ENCODE results near the gene DNMBP. TPM values are rescaled to one million over a fixed set of nuclear protein-coding genes. Genes with fewer than 3 reads are reported as not detected.

DNMBP gene
- 1 to 10 TPM; 4.4 to 5.8 (median 4.6) TPM for total RNA-seq
- total RNA-seq (2013): 3.7 TPM
- total RNA-seq: 3.4 to 28.4 (median 10.0) reads per million in 29 experiments

- Mint-ChIP-seq H3K27ac (peak within 1 kb of the TSS; percentile 55 to 79), H3K4me1 (peaks cover 35 to 58% (median 42%) of the 10 kb centered on the region in 3 donors), H3K9me3 (no peaks in the 10 kb centered on the region), H3K36me3 (no peaks in the 10 kb centered on the region), H3K27me3 (no peaks in the 10 kb centered on the region), H3K4me3 (peak within 1 kb of the TSS; percentile 86 to 88 (median 86))
- DNase-seq (peak; percentile 55 to 90 (median 76)), ATAC-seq (replicated peaks in 1 of 4) (peak; percentile 96 to 97 (median 96))
- peak within 1 kb of the TSS; percentile 40 for H3K27ac ChIP-seq (ENCODE audit: low read length)
- H3K4me3 ChIP-seq (ENCODE audit: control insufficient read depth in 1 of 2, extremely low read depth in 1 of 2, low read length in 1 of 2): peak within 1 kb of the TSS; percentile 70 to 94
- no peaks in the 10 kb centered on the region for H3K27me3 ChIP-seq (replicated peaks in 1 of 2; ENCODE audit: control insufficient read depth in 2 of 2, extremely low read depth in 1 of 2, insufficient read depth in 2 of 2, low read length in 1 of 2)
- POLR2A ChIA-PET: no interaction called here
- CTCF ChIA-PET: interaction anchor here in 1 of 2 donors (0.6 to 1.8 kb wide), 6 partner anchors 11 to 515 kb away, joined by 3 to 6 read pairs (median 4); no protein-coding TSS in a partner anchor
- peaks cover 13 to 16% of the 10 kb centered on the region in 2 experiments for H3K4me1 ChIP-seq (ENCODE audit: control insufficient read depth in 1 of 2, extremely low read depth in 1 of 2, insufficient read depth in 2 of 2, low read length in 2 of 2)
- 1% methylated on average over 77 of the region's 86 CpGs for WGBS (ENCODE audit: insufficient coverage)
- no peaks in the 10 kb centered on the region for H3K9me3 ChIP-seq
- no peaks in the 10 kb centered on the region for H3K36me3 ChIP-seq (ENCODE audit: control insufficient read depth in 2 of 2, extremely low read depth in 1 of 2, insufficient read depth in 1 of 2, low read length in 1 of 2)
These were observed at the start of gene DNMBP for GRCh38 chr10:100009793-100010676. Gene DNMBP, minus strand, starts transcription at chr10:100009947. Its CDS starts 37,823 bp downstream, at chr10:99972124.

- no peak overlapping the region for H3K4me3 ChIP-seq (ENCODE audit: control insufficient read depth in 1 of 2, extremely low read depth in 1 of 2, low read length in 1 of 2)
- 60% methylated on average over 1 of the region's 1 CpG for WGBS (ENCODE audit: insufficient coverage)
- no peak for ATAC-seq (replicated peaks in 1 of 4)
- CTCF ChIA-PET: no interaction called here
- H3K4me1 ChIP-seq (ENCODE audit: control insufficient read depth in 1 of 2, extremely low read depth in 1 of 2, insufficient read depth in 2 of 2, low read length in 2 of 2): no peaks in the 10 kb centered on the region
- Mint-ChIP-seq H3K4me3 (no peak overlapping the region), H3K4me1 (no peaks in the 10 kb centered on the region), H3K36me3 (no peaks in the 10 kb centered on the region), H3K9me3 (peaks cover 0 to 4% (median 0%) of the 10 kb centered on the region in 3 donors), H3K27ac (no peak overlapping the region), H3K27me3 (peaks cover 0 to 24% of the 10 kb centered on the region in 2 donors)
- no peak for DNase-seq
- H3K36me3 ChIP-seq (ENCODE audit: control insufficient read depth in 2 of 2, extremely low read depth in 1 of 2, insufficient read depth in 1 of 2, low read length in 1 of 2): no peaks in the 10 kb centered on the region
- peaks cover 0 to 2% of the 10 kb centered on the region in 2 experiments for H3K27me3 ChIP-seq (replicated peaks in 1 of 2; ENCODE audit: control insufficient read depth in 2 of 2, extremely low read depth in 1 of 2, insufficient read depth in 2 of 2, low read length in 1 of 2)
- H3K27ac ChIP-seq (ENCODE audit: low read length): no peak overlapping the region
- no peaks in the 10 kb centered on the region for H3K9me3 ChIP-seq
- POLR2A ChIA-PET: no interaction called here
These were observed 48.2 kb upstream of the DNMBP start for GRCh38 chr10:100057948-100058347.

- 45% methylated on average over 2 of the region's 6 CpGs for WGBS (ENCODE audit: insufficient coverage)
- Mint-ChIP-seq H3K27ac (no peak overlapping the region), H3K27me3 (peaks cover 0 to 21% of the 10 kb centered on the region in 2 donors), H3K36me3 (no peaks in the 10 kb centered on the region), H3K9me3 (peaks cover 0 to 4% (median 0%) of the 10 kb centered on the region in 3 donors), H3K4me1 (no peaks in the 10 kb centered on the region), H3K4me3 (no peak overlapping the region)
- DNase-seq: no peak
- Histone ChIP-seq H3K9me3 (no peaks in the 10 kb centered on the region), H3K27me3 (replicated peaks in 1 of 2; ENCODE audit: control insufficient read depth in 2 of 2, extremely low read depth in 1 of 2, insufficient read depth in 2 of 2, low read length in 1 of 2) (peaks cover 2 to 4% of the 10 kb centered on the region in 2 experiments), H3K36me3 (ENCODE audit: control insufficient read depth in 2 of 2, extremely low read depth in 1 of 2, insufficient read depth in 1 of 2, low read length in 1 of 2) (no peaks in the 10 kb centered on the region), H3K4me1 (ENCODE audit: control insufficient read depth in 1 of 2, extremely low read depth in 1 of 2, insufficient read depth in 2 of 2, low read length in 2 of 2) (no peaks in the 10 kb centered on the region), H3K4me3 (ENCODE audit: control insufficient read depth in 1 of 2, extremely low read depth in 1 of 2, low read length in 1 of 2) (no peak overlapping the region), H3K27ac (ENCODE audit: low read length) (no peak overlapping the region)
- CTCF ChIA-PET: interaction anchor here in 1 of 2 donors (0.7 to 1.1 kb wide), 2 partner anchors 26 to 209 kb away, joined by 4 to 5 read pairs; no protein-coding TSS in a partner anchor
- POLR2A ChIA-PET: interaction anchor here in 1 of 2 donors (0.7 kb wide), 2 partner anchors 11 to 920 kb away, joined by 3 read pairs; no protein-coding TSS in a partner anchor
- no peak for ATAC-seq (replicated peaks in 1 of 4)
These were observed 44.1 kb upstream of the DNMBP start for GRCh38 chr10:100053686-100054460.

GRCh38 chr10:100046021-100046486, 36.3 kb upstream of the DNMBP start:
- Histone ChIP-seq H3K27me3 (replicated peaks in 1 of 2; ENCODE audit: control insufficient read depth in 2 of 2, extremely low read depth in 1 of 2, insufficient read depth in 2 of 2, low read length in 1 of 2) (peaks cover 0 to 6% of the 10 kb centered on the region in 2 experiments), H3K9me3 (no peaks in the 10 kb centered on the region), H3K36me3 (ENCODE audit: control insufficient read depth in 2 of 2, extremely low read depth in 1 of 2, insufficient read depth in 1 of 2, low read length in 1 of 2) (no peaks in the 10 kb centered on the region), H3K4me3 (ENCODE audit: control insufficient read depth in 1 of 2, extremely low read depth in 1 of 2, low read length in 1 of 2) (no peak overlapping the region), H3K4me1 (ENCODE audit: control insufficient read depth in 1 of 2, extremely low read depth in 1 of 2, insufficient read depth in 2 of 2, low read length in 2 of 2) (no peaks in the 10 kb centered on the region), H3K27ac (ENCODE audit: low read length) (no peak overlapping the region)
- 26% methylated on average over 7 of the region's 7 CpGs for WGBS (ENCODE audit: insufficient coverage)
- CTCF ChIA-PET: interaction anchor here (0.6 to 4.3 kb wide), 21 partner anchors 11 to 1579 kb away, joined by 3 to 42 read pairs (median 3); no protein-coding TSS in a partner anchor
- no peaks in the 10 kb centered on the region for H3K36me3 Mint-ChIP-seq
- POLR2A ChIA-PET: interaction anchor here in 1 of 2 donors (0.6 kb wide), 1 partner anchor 15 kb away, joined by 3 read pairs; no protein-coding TSS in a partner anchor
- no peaks in the 10 kb centered on the region for H3K4me1 Mint-ChIP-seq
- no peak overlapping the region for H3K4me3 Mint-ChIP-seq
- H3K27me3 Mint-ChIP-seq: peaks cover 0 to 14% of the 10 kb centered on the region in 2 donors
- H3K9me3 Mint-ChIP-seq: no peaks in the 10 kb centered on the region
- DNase-seq (peak; percentile 10 to 85 (median 72)), ATAC-seq (replicated peaks in 1 of 4) (peak in 3 of 4 experiments; percentile 54 to 74 (median 69))
- H3K27ac Mint-ChIP-seq: no peak overlapping the region

- CTCF ChIA-PET: interaction anchor here (0.5 to 4.3 kb wide), 21 partner anchors 11 to 1578 kb away, joined by 3 to 42 read pairs (median 3); no protein-coding TSS in a partner anchor
- ATAC-seq (replicated peaks in 1 of 4) (no peak), DNase-seq (no peak)
- Mint-ChIP-seq H3K9me3 (no peaks in the 10 kb centered on the region), H3K36me3 (no peaks in the 10 kb centered on the region), H3K4me1 (no peaks in the 10 kb centered on the region), H3K27ac (no peak overlapping the region), H3K4me3 (no peak overlapping the region), H3K27me3 (peaks cover 0 to 15% of the 10 kb centered on the region in 2 donors)
- Histone ChIP-seq H3K27me3 (replicated peaks in 1 of 2; ENCODE audit: control insufficient read depth in 2 of 2, extremely low read depth in 1 of 2, insufficient read depth in 2 of 2, low read length in 1 of 2) (peaks cover 0 to 6% of the 10 kb centered on the region in 2 experiments), H3K9me3 (no peaks in the 10 kb centered on the region), H3K4me3 (ENCODE audit: control insufficient read depth in 1 of 2, extremely low read depth in 1 of 2, low read length in 1 of 2) (no peak overlapping the region), H3K36me3 (ENCODE audit: control insufficient read depth in 2 of 2, extremely low read depth in 1 of 2, insufficient read depth in 1 of 2, low read length in 1 of 2) (no peaks in the 10 kb centered on the region), H3K27ac (ENCODE audit: low read length) (no peak overlapping the region), H3K4me1 (ENCODE audit: control insufficient read depth in 1 of 2, extremely low read depth in 1 of 2, insufficient read depth in 2 of 2, low read length in 2 of 2) (no peaks in the 10 kb centered on the region)
- 57% methylated on average over 1 of the region's 2 CpGs for WGBS (ENCODE audit: insufficient coverage)
- POLR2A ChIA-PET: no interaction called here
These were observed 35.8 kb upstream of the DNMBP start for GRCh38 chr10:100045592-100045991.

GRCh38 chr10:100043796-100044195, 34.0 kb upstream of the DNMBP start:
- no peaks in the 10 kb centered on the region for H3K4me1 ChIP-seq (ENCODE audit: control insufficient read depth in 1 of 2, extremely low read depth in 1 of 2, insufficient read depth in 2 of 2, low read length in 2 of 2)

More at GRCh38 chr10:100043796-100044195, 34.0 kb upstream of the DNMBP start:
- no peak overlapping the region for H3K27ac Mint-ChIP-seq
- 50% methylated on average over 1 of the region's 3 CpGs for WGBS (ENCODE audit: insufficient coverage)
- CTCF ChIA-PET: interaction anchor here in 1 of 2 donors (4.3 kb wide), 1 partner anchor 198 kb away, joined by 40 read pairs; no protein-coding TSS in a partner anchor
- Histone ChIP-seq H3K27me3 (replicated peaks in 1 of 2; ENCODE audit: control insufficient read depth in 2 of 2, extremely low read depth in 1 of 2, insufficient read depth in 2 of 2, low read length in 1 of 2) (peaks cover 0 to 7% of the 10 kb centered on the region in 2 experiments), H3K36me3 (ENCODE audit: control insufficient read depth in 2 of 2, extremely low read depth in 1 of 2, insufficient read depth in 1 of 2, low read length in 1 of 2) (no peaks in the 10 kb centered on the region), H3K9me3 (no peaks in the 10 kb centered on the region), H3K27ac (ENCODE audit: low read length) (no peak overlapping the region), H3K4me3 (ENCODE audit: control insufficient read depth in 1 of 2, extremely low read depth in 1 of 2, low read length in 1 of 2) (no peak overlapping the region)
- H3K9me3 Mint-ChIP-seq: no peaks in the 10 kb centered on the region
- no peak overlapping the region for H3K4me3 Mint-ChIP-seq
- no peaks in the 10 kb centered on the region for H3K4me1 Mint-ChIP-seq
- ATAC-seq (replicated peaks in 1 of 4) (no peak), DNase-seq (no peak)
- no peaks in the 10 kb centered on the region for H3K36me3 Mint-ChIP-seq
- POLR2A ChIA-PET: no interaction called here
- peaks cover 3 to 18% of the 10 kb centered on the region in 2 donors for H3K27me3 Mint-ChIP-seq

Measured in T-cell (primary cell).